SJCRH30 (cell line): ENCODE measurements around the gene SLC43A2. TPM values are rescaled to one million over a fixed set of nuclear protein-coding genes. Genes with fewer than 3 reads are reported as not detected.

Experiments used
- DNase-seq, 2 experiments: peaks; one replicate each; pipeline ENCODE4 v3.0.0-alpha.2; 2015 to 2020
- H3K27ac ChIP-seq: fragments of 250-450 bp; sonication (Bioruptor Pico); 2 replicates; pipeline ENCODE4 v1.5.1; 2020; ENCODE audit warnings: mild to moderate bottlenecking, moderate library complexity
- H3K27me3 ChIP-seq: fragments of 250-450 bp; sonication (Bioruptor Pico); 2 replicates; pipeline ENCODE4 v1.5.1; 2020; ENCODE audit warnings: mild to moderate bottlenecking, moderate library complexity
- H3K36me3 ChIP-seq: fragments of 250-450 bp; sonication (Bioruptor Pico); 2 replicates; pipeline ENCODE4 v1.5.1; 2020; ENCODE audit warnings: mild to moderate bottlenecking, moderate library complexity
- H3K4me1 ChIP-seq: fragments of 250-450 bp; sonication (Bioruptor Pico); 2 replicates; pipeline ENCODE4 v1.5.1; 2020; ENCODE audit warnings: mild to moderate bottlenecking, moderate library complexity
- H3K4me3 ChIP-seq: fragments of 250-450 bp; sonication (Bioruptor Pico); 2 replicates; pipeline ENCODE4 v1.5.1; 2020; ENCODE audit warnings: mild to moderate bottlenecking, moderate library complexity
- H3K9me3 ChIP-seq: fragments of 250-450 bp; sonication (Bioruptor Pico); replicated peaks from 2 replicates; pipeline ENCODE4 v1.5.1; 2020; ENCODE audit warnings: mild to moderate bottlenecking, moderate library complexity
- total RNA-seq: library from RNA; depleted of rRNA; stranded (reverse); fragments of >200 nt; shearing (Covaris generic); gene quantifications from 2 replicates; pipeline ENCODE4 v1.2.3, GENCODE V29; 2014

Gene SLC43A2
- total RNA-seq, 1 experiment from 2014 or later: 0.63 TPM

- peak; percentile 15 to 41 for DNase-seq
- no peaks in the 10 kb centered on the region for H3K4me1 ChIP-seq
- no peak overlapping the region for H3K27ac ChIP-seq
- no peaks in the 10 kb centered on the region for H3K9me3 ChIP-seq
- H3K36me3 ChIP-seq: no peaks in the 10 kb centered on the region
- no peak overlapping the region for H3K4me3 ChIP-seq
- no peaks in the 10 kb centered on the region for H3K27me3 ChIP-seq
These were observed 10.9 kb downstream of the SLC43A2 start for GRCh38 chr17:1617620-1618174.

- Histone ChIP-seq H3K36me3 (no peaks in the 10 kb centered on the region), H3K4me3 (no peak overlapping the region), H3K27me3 (no peaks in the 10 kb centered on the region), H3K4me1 (no peaks in the 10 kb centered on the region), H3K27ac (no peak overlapping the region), H3K9me3 (no peaks in the 10 kb centered on the region)
- no peak for DNase-seq
These were observed 12.5 kb downstream of the SLC43A2 start for GRCh38 chr17:1616101-1616500.

- H3K27ac ChIP-seq: no peak overlapping the region
- no peaks in the 10 kb centered on the region for H3K9me3 ChIP-seq
- DNase-seq: no peak
- no peak overlapping the region for H3K4me3 ChIP-seq
- H3K4me1 ChIP-seq: no peaks in the 10 kb centered on the region
- H3K27me3 ChIP-seq: no peaks in the 10 kb centered on the region
- H3K36me3 ChIP-seq: no peaks in the 10 kb centered on the region
These were observed 16.2 kb downstream of the SLC43A2 start for GRCh38 chr17:1612400-1612799.

- Histone ChIP-seq H3K4me1 (no peaks in the 10 kb centered on the region), H3K4me3 (no peak overlapping the region), H3K27ac (no peak overlapping the region), H3K9me3 (no peaks in the 10 kb centered on the region), H3K27me3 (no peaks in the 10 kb centered on the region), H3K36me3 (no peaks in the 10 kb centered on the region)
- DNase-seq: no peak
These were observed 16.9 kb downstream of the SLC43A2 start for GRCh38 chr17:1611715-1612114.

- DNase-seq: no peak
- Histone ChIP-seq H3K4me3 (no peak overlapping the region), H3K27ac (no peak overlapping the region), H3K36me3 (no peaks in the 10 kb centered on the region), H3K27me3 (no peaks in the 10 kb centered on the region), H3K4me1 (no peaks in the 10 kb centered on the region), H3K9me3 (no peaks in the 10 kb centered on the region)
These were observed 20.0 kb downstream of the SLC43A2 start for GRCh38 chr17:1608676-1609075.

- Histone ChIP-seq H3K4me3 (no peak overlapping the region), H3K4me1 (no peaks in the 10 kb centered on the region), H3K27ac (no peak overlapping the region), H3K9me3 (no peaks in the 10 kb centered on the region), H3K27me3 (no peaks in the 10 kb centered on the region), H3K36me3 (no peaks in the 10 kb centered on the region)
- DNase-seq: no peak
These were observed 20.7 kb downstream of the SLC43A2 start for GRCh38 chr17:1607971-1608320.

GRCh38 chr17:1606352-1606985 lies 22.2 kb downstream of the SLC43A2 start:
- no peak for DNase-seq
- H3K4me3 ChIP-seq: no peak overlapping the region
- no peaks in the 10 kb centered on the region for H3K27me3 ChIP-seq
- no peaks in the 10 kb centered on the region for H3K9me3 ChIP-seq
- no peaks in the 10 kb centered on the region for H3K4me1 ChIP-seq
- no peaks in the 10 kb centered on the region for H3K36me3 ChIP-seq
- no peak overlapping the region for H3K27ac ChIP-seq

- Histone ChIP-seq H3K9me3 (no peaks in the 10 kb centered on the region), H3K36me3 (no peaks in the 10 kb centered on the region), H3K27ac (no peak overlapping the region), H3K4me3 (no peak overlapping the region), H3K27me3 (no peaks in the 10 kb centered on the region), H3K4me1 (no peaks in the 10 kb centered on the region)
- no peak for DNase-seq
These were observed 22.8 kb downstream of the SLC43A2 start for GRCh38 chr17:1605681-1606351.

GRCh38 chr17:1604831-1605528 lies 23.7 kb downstream of the SLC43A2 start:
- DNase-seq: no peak
- Histone ChIP-seq H3K27me3 (no peaks in the 10 kb centered on the region), H3K36me3 (no peaks in the 10 kb centered on the region), H3K9me3 (no peaks in the 10 kb centered on the region), H3K4me1 (no peaks in the 10 kb centered on the region), H3K4me3 (no peak overlapping the region), H3K27ac (no peak overlapping the region)

GRCh38 chr17:1601571-1601970 lies 27.1 kb downstream of the SLC43A2 start:
- no peak for DNase-seq
- H3K4me3 ChIP-seq: no peak overlapping the region
- no peak overlapping the region for H3K27ac ChIP-seq
- no peaks in the 10 kb centered on the region for H3K9me3 ChIP-seq
- no peaks in the 10 kb centered on the region for H3K36me3 ChIP-seq
- no peaks in the 10 kb centered on the region for H3K27me3 ChIP-seq
- no peaks in the 10 kb centered on the region for H3K4me1 ChIP-seq

GRCh38 chr17:1598399-1599095 lies 30.1 kb downstream of the SLC43A2 start:
- no peak for DNase-seq
- Histone ChIP-seq H3K9me3 (no peaks in the 10 kb centered on the region), H3K4me3 (no peak overlapping the region), H3K4me1 (no peaks in the 10 kb centered on the region), H3K27me3 (no peaks in the 10 kb centered on the region), H3K36me3 (no peaks in the 10 kb centered on the region), H3K27ac (no peak overlapping the region)

GRCh38 chr17:1597861-1598342 lies 30.7 kb downstream of the SLC43A2 start:
- H3K9me3 ChIP-seq: no peaks in the 10 kb centered on the region
- no peaks in the 10 kb centered on the region for H3K36me3 ChIP-seq
- H3K4me3 ChIP-seq: no peak overlapping the region
- no peaks in the 10 kb centered on the region for H3K27me3 ChIP-seq
- no peak for DNase-seq
- H3K4me1 ChIP-seq: no peaks in the 10 kb centered on the region
- H3K27ac ChIP-seq: no peak overlapping the region

GRCh38 chr17:1593630-1593931 lies 35.1 kb downstream of the SLC43A2 start:
- Histone ChIP-seq H3K27ac (no peak overlapping the region), H3K4me3 (no peak overlapping the region), H3K4me1 (peaks cover 10% of the 10 kb centered on the region), H3K36me3 (no peaks in the 10 kb centered on the region), H3K9me3 (no peaks in the 10 kb centered on the region), H3K27me3 (no peaks in the 10 kb centered on the region)
- DNase-seq: no peak

GRCh38 chr17:1592751-1593629 lies 35.6 kb downstream of the SLC43A2 start:
- no peaks in the 10 kb centered on the region for H3K9me3 ChIP-seq
- no peaks in the 10 kb centered on the region for H3K27me3 ChIP-seq
- H3K27ac ChIP-seq: no peak overlapping the region
- no peaks in the 10 kb centered on the region for H3K36me3 ChIP-seq
- H3K4me1 ChIP-seq: peaks cover 10% of the 10 kb centered on the region
- no peak for DNase-seq
- H3K4me3 ChIP-seq: no peak overlapping the region
